IPS-NIHi11 (cell line): ENCODE measurements around the gene CILP2.

Experiments
- DNase-seq: peaks from one replicate; pipeline ENCODE4 v3.0.0; 2012; ENCODE audit warnings: mixed read lengths, low spot score

The CILP2 gene

GRCh38 chr19:19538061-19538784, at the start of gene CILP2:
Gene CILP2 (plus strand): TSS chr19:19538265. CDS start chr19:19538350, 85 bp downstream.
- DNase-seq, result peak; percentile 92

GRCh38 chr19:19488875-19489690, 49.0 kb upstream of the CILP2 start:
- peak; percentile 83 for DNase-seq

GRCh38 chr19:19489804-19490204, 48.3 kb upstream of the CILP2 start:
- no peak for DNase-seq

- DNase-seq, result peak; percentile 79
These were observed 47.7 kb upstream of the CILP2 start for GRCh38 chr19:19490214-19490968.

- no peak for DNase-seq
These were observed 46.6 kb upstream of the CILP2 start for GRCh38 chr19:19491321-19492025.

- DNase-seq, result no peak
These were observed 45.9 kb upstream of the CILP2 start for GRCh38 chr19:19492026-19492610.

- no peak for DNase-seq
These were observed 44.1 kb upstream of the CILP2 start for GRCh38 chr19:19493841-19494546.

- no peak for DNase-seq
These were observed 42.2 kb upstream of the CILP2 start for GRCh38 chr19:19495614-19496603.

- DNase-seq, result no peak
These were observed 39.6 kb upstream of the CILP2 start for GRCh38 chr19:19498255-19498991.

- no peak for DNase-seq
These were observed 38.6 kb upstream of the CILP2 start for GRCh38 chr19:19499272-19499995.

GRCh38 chr19:19500975-19501644, 37.0 kb upstream of the CILP2 start:
- no peak for DNase-seq

- DNase-seq, result no peak
These were observed 36.3 kb upstream of the CILP2 start for GRCh38 chr19:19501798-19502197.

GRCh38 chr19:19502281-19502680, 35.8 kb upstream of the CILP2 start:
- no peak for DNase-seq

GRCh38 chr19:19502808-19503602, 35.1 kb upstream of the CILP2 start:
- no peak for DNase-seq

GRCh38 chr19:19504754-19505668, 33.1 kb upstream of the CILP2 start:
- no peak for DNase-seq
